GM12891 (cell line): Measurements from ENCODE around the gene CACNA1I.

Experiments
- PAX5 ChIP-seq: IDR thresholded peaks from 2 replicates; pipeline ENCODE4 v1.6.1; 2011; ENCODE audit warnings: low read length, moderate library complexity, mild to moderate bottlenecking; ENCODE audit not compliant: insufficient read depth, severe bottlenecking
- POLR2A ChIP-seq: IDR thresholded peaks from 2 replicates; pipeline ENCODE4 v1.6.1; 2011; ENCODE audit warnings: low read depth, low read length, control low read depth
- POLR2AphosphoS5 ChIP-seq: IDR thresholded peaks from 2 replicates; pipeline ENCODE4 v1.6.1; 2011; ENCODE audit warnings: low read depth, low read length, control low read depth
- POU2F2 ChIP-seq: IDR thresholded peaks from 2 replicates; pipeline ENCODE4 v1.6.1; 2011; ENCODE audit warnings: low read depth, mild to moderate bottlenecking, control low read depth, low read length, moderate library complexity
- SPI1 ChIP-seq: IDR thresholded peaks from 2 replicates; pipeline ENCODE4 v1.6.1; 2011; ENCODE audit warnings: low read depth, low read length, control low read depth
- TAF1 ChIP-seq: IDR thresholded peaks from 2 replicates; pipeline ENCODE4 v1.6.1; 2011; ENCODE audit warnings: low read depth, low read length, control low read depth

GRCh38 chr22:39677967-39678366 is 107.4 kb downstream of the CACNA1I start:
- TF ChIP-seq TAF1 (no peak), POLR2AphosphoS5 (no peak), POLR2A (no peak), SPI1 (no peak), POU2F2 (no peak), PAX5 (no peak)
